OCI-LY7 (cell line): Measurements from ENCODE around the gene GUCA1C. TPM values are rescaled to one million over a fixed set of nuclear protein-coding genes. Genes with fewer than 3 reads are reported as not detected.

Experiments
- BruUV-seq: library from RNA; stranded (reverse); fragments of 400-500 nt; replicated peaks from 2 replicates; lab custom pipeline; 2021; lab: Mats Ljungman, UMichigan
- CTCF ChIA-PET: fragments of 300-600 bp; sonication (Branson Sonifier 250); formaldehyde crosslinking; loops from one replicate; lab custom pipeline; 2022; ENCODE audit warnings: antibody characterized with exemption; ENCODE audit not compliant: unreplicated experiment; lab: Charles Lee
- POLR2A ChIA-PET: fragments of 300-600 bp; sonication (Branson Sonifier 250); formaldehyde crosslinking; loops from one replicate; lab custom pipeline; 2022; ENCODE audit warnings: antibody characterized with exemption; lab: Charles Lee
- DNase-seq: peaks from one replicate; pipeline ENCODE4 v3.0.0-alpha.2; 2015; ENCODE audit warnings: low spot score
- H2AFZ ChIP-seq: fragments of 200-600 bp; sonication (generic), shearing (Covaris generic); 2 replicates; pipeline ENCODE4 v1.6.1; 2014; ENCODE audit warnings: mild to moderate bottlenecking, antibody characterized with exemption, low read length, moderate library complexity
- H3K27ac ChIP-seq: fragments of 200-600 bp; sonication (generic); 2 replicates; pipeline ENCODE4 v1.5.1; 2014; ENCODE audit warnings: mixed run types, low read depth, mild to moderate bottlenecking, moderate library complexity, low read length, inconsistent platforms; ENCODE audit not compliant: poor library complexity, severe bottlenecking
- H3K36me3 ChIP-seq: fragments of 200-600 bp; sonication (generic); 2 replicates; pipeline ENCODE4 v1.6.1; 2014; ENCODE audit warnings: mild to moderate bottlenecking, antibody characterized with exemption, low read length, moderate library complexity, mixed read lengths; ENCODE audit not compliant: insufficient read depth
- H3K4me1 ChIP-seq: fragments of 200-600 bp; sonication (generic); 2 replicates; pipeline ENCODE4 v1.5.1; 2014; ENCODE audit warnings: mild to moderate bottlenecking, low read length; ENCODE audit not compliant: insufficient read depth, poor library complexity, severe bottlenecking
- H3K4me2 ChIP-seq: fragments of 200-600 bp; sonication (generic); 2 replicates; pipeline ENCODE4 v1.6.1; 2014; ENCODE audit warnings: mild to moderate bottlenecking, low read length
- H3K4me3 ChIP-seq: fragments of 200-600 bp; sonication (generic); 2 replicates; pipeline ENCODE4 v1.5.1; 2014; ENCODE audit warnings: mild to moderate bottlenecking, low read depth, low read length; ENCODE audit not compliant: poor library complexity, severe bottlenecking
- H3K79me2 ChIP-seq: fragments of 200-600 bp; sonication (generic); 2 replicates; pipeline ENCODE4 v1.6.1; 2016; ENCODE audit warnings: low read depth, mild to moderate bottlenecking, low read length, moderate library complexity, mixed read lengths; ENCODE audit not compliant: insufficient read depth
- H3K9me2 ChIP-seq: fragments of 200-600 bp; sonication (generic); 2 replicates; pipeline ENCODE4 v1.6.1; 2016; ENCODE audit warnings: mild to moderate bottlenecking, low read length, mixed read lengths; ENCODE audit not compliant: insufficient read depth
- H3K9me3 ChIP-seq: fragments of 200-600 bp; sonication (generic); 2 replicates; pipeline ENCODE4 v1.6.1; 2014; ENCODE audit warnings: mild to moderate bottlenecking, mixed run types, low read length, mixed read lengths
- H4K20me1 ChIP-seq: fragments of 200-600 bp; sonication (generic); 2 replicates; pipeline ENCODE4 v1.6.1; 2014; ENCODE audit warnings: mild to moderate bottlenecking, antibody characterized with exemption, low read length, moderate library complexity, mixed read lengths; ENCODE audit not compliant: insufficient read depth
- CTCF ChIP-seq: fragments of 200-600 bp; sonication (generic); conservative IDR thresholded peaks from 2 replicates; pipeline ENCODE4 v1.5.1; 2014; ENCODE audit warnings: mild to moderate bottlenecking, antibody characterized with exemption, low read length, moderate library complexity, mixed read lengths
- EZH2phosphoT487 ChIP-seq: fragments of 200-600 bp; sonication (generic); IDR thresholded peaks from 2 replicates; pipeline ENCODE4 v1.6.1; 2018; ENCODE audit warnings: low read depth, borderline replicate concordance, mild to moderate bottlenecking, mixed run types, antibody characterized with exemption, low read length, moderate library complexity, mixed read lengths
- intact Hi-C: fragments of 100-400 bp; cut with micrococcal nuclease; formaldehyde crosslinking; loops from one replicate; pipeline ENCODE4 v1.10.0; 2022; ENCODE audit not compliant: unreplicated experiment
- total RNA-seq, 2 experiments: library from RNA; depleted of rRNA in 1 of 2; stranded (reverse); fragments of >200 nt in 1 of 2; shearing (Covaris generic) in 1 of 2; gene quantifications; 2 replicates each; pipeline ENCODE4 v1.2.3, GENCODE V29; 2014 to 2022

The GUCA1C gene
- total RNA-seq, 2 experiments from 2014 or later, result not detected

GRCh38 chr3:108983051-108983450 is 29.4 kb upstream of the GUCA1C start:
- Histone ChIP-seq H4K20me1 (no peaks in the 10 kb centered on the region), H3K4me3 (no peak overlapping the region), H3K79me2 (no peaks in the 10 kb centered on the region), H3K9me2 (no peaks in the 10 kb centered on the region), H2AFZ (no peak overlapping the region), H3K27ac (no peak overlapping the region), H3K36me3 (no peaks in the 10 kb centered on the region), H3K4me2 (no peak overlapping the region), H3K4me1 (no peaks in the 10 kb centered on the region), H3K9me3 (no peaks in the 10 kb centered on the region)
- ChIA-PET CTCF (no interaction called here), POLR2A (no interaction called here)
- no TSS peak for BruUV-seq
- intact Hi-C loops, result no loop called here
- TF ChIP-seq CTCF (no peak), EZH2phosphoT487 (no peak)
- no peak for DNase-seq

- no peaks in the 10 kb centered on the region for H3K79me2 ChIP-seq
- H3K36me3 ChIP-seq, result no peaks in the 10 kb centered on the region
- H3K9me3 ChIP-seq, result no peaks in the 10 kb centered on the region
- H2AFZ ChIP-seq, result no peak overlapping the region
- H3K4me3 ChIP-seq, result no peak overlapping the region
- ChIA-PET CTCF (no interaction called here), POLR2A (no interaction called here)
- BruUV-seq, result no TSS peak
- H3K4me2 ChIP-seq, result no peak overlapping the region
- no peak for DNase-seq
- intact Hi-C loops, result no loop called here
- H3K4me1 ChIP-seq, result no peaks in the 10 kb centered on the region
- no peaks in the 10 kb centered on the region for H3K9me2 ChIP-seq
- no peaks in the 10 kb centered on the region for H4K20me1 ChIP-seq
- H3K27ac ChIP-seq, result no peak overlapping the region
- no peak for TF ChIP-seq CTCF
- TF ChIP-seq EZH2phosphoT487, result no peak
These were observed 22.4 kb upstream of the GUCA1C start for GRCh38 chr3:108976058-108976457.

GRCh38 chr3:108973019-108973418 is 19.3 kb upstream of the GUCA1C start:
- no peak overlapping the region for H3K27ac ChIP-seq
- no peaks in the 10 kb centered on the region for H3K9me3 ChIP-seq
- ChIA-PET CTCF (no interaction called here), POLR2A (no interaction called here)
- H3K36me3 ChIP-seq, result no peaks in the 10 kb centered on the region
- no peaks in the 10 kb centered on the region for H3K79me2 ChIP-seq
- no peak for DNase-seq
- no peak overlapping the region for H3K4me3 ChIP-seq
- no peak overlapping the region for H3K4me2 ChIP-seq
- BruUV-seq, result no TSS peak
- TF ChIP-seq EZH2phosphoT487, result no peak
- no peak for TF ChIP-seq CTCF
- H4K20me1 ChIP-seq, result no peaks in the 10 kb centered on the region
- H2AFZ ChIP-seq, result no peak overlapping the region
- H3K9me2 ChIP-seq, result no peaks in the 10 kb centered on the region
- intact Hi-C loops, result no loop called here
- no peaks in the 10 kb centered on the region for H3K4me1 ChIP-seq
